Prostate gland (tissue), 2 donors: ENCODE results near the gene OR7A10. TPM values are rescaled to one million over a fixed set of nuclear protein-coding genes. Genes with fewer than 3 reads are reported as not detected.

Experiments
- DNase-seq: peaks from one replicate; pipeline ENCODE4 v3.0.0-alpha.2; 2019; ENCODE audit warnings: low spot score
- H3K27ac ChIP-seq, 2 donors: fragments of 200-600 bp; sonication (generic); 2 replicates each; pipeline ENCODE4 v1.5.1; 2017 to 2019
- H3K27me3 ChIP-seq: fragments of 200-600 bp; sonication (generic); replicated peaks from 2 replicates; pipeline ENCODE4 v1.5.1; 2019; ENCODE audit not compliant: insufficient read depth
- H3K36me3 ChIP-seq, 2 donors: fragments of 200-600 bp; sonication (generic); 1 replicate in 1 of 2; 2 replicates in 1 of 2; pipeline versions ENCODE4 v1.5.1 to v1.8.1; 2017 to 2019
- H3K4me1 ChIP-seq: fragments of 200-600 bp; sonication (generic); replicated peaks from 2 replicates; pipeline ENCODE4 v1.5.1; 2019
- H3K4me3 ChIP-seq, 2 donors: fragments of 200-600 bp; sonication (generic); 2 replicates each; pipeline ENCODE4 v1.5.1; 2017 to 2019
- H3K9me3 ChIP-seq: fragments of 200-600 bp; sonication (generic); 2 replicates; pipeline ENCODE4 v1.5.1; 2017
- CTCF ChIP-seq, 4 experiments: fragments of 200-600 bp in 2 of 4; fragments of 450-650 bp in 2 of 4; sonication (generic) in 2 of 4; IDR thresholded peaks; 1 replicate in 3 of 4; 2 replicates in 1 of 4; pipeline ENCODE4 v1.5.1; 2016 to 2019; ENCODE audit warnings: antibody characterized with exemption in 4 of 4, mild to moderate bottlenecking in 2 of 4, moderate library complexity in 2 of 4
- POLR2A ChIP-seq: fragments of 450-650 bp; IDR thresholded peaks from one replicate; pipeline ENCODE4 v1.6.1; 2016; ENCODE audit warnings: antibody characterized with exemption, mild to moderate bottlenecking
- POLR2AphosphoS5 ChIP-seq: sonication (generic); formaldehyde crosslinking; IDR thresholded peaks from one replicate; pipeline ENCODE4 v1.6.1; 2017; ENCODE audit warnings: antibody characterized with exemption
- WGBS: methylation state at CpG from one replicate; pipeline ENCODE4 v1.1.5; 2018; 5-methylcytosine and 5-hydroxymethylcytosine counted together
- intact Hi-C: fragments of 100-400 bp; cut with DNase I; formaldehyde crosslinking; loops from one replicate; pipeline ENCODE4 v1.14.2; 2022
- total RNA-seq, 2 donors: library from RNA; depleted of rRNA; stranded (reverse); fragments of >200 nt; gene quantifications; one replicate each; pipeline ENCODE4 v1.1.0, GENCODE V29; 2016

Gene OR7A10
- total RNA-seq: not detected

GRCh38 chr19:14848822-14849221 lies at the start of gene OR7A10:
OR7A10 (minus strand) TSS chr19:14848922; CDS start chr19:14841877, 7,045 bp downstream.
- WGBS: 91% methylated on average over 5 of the region's 5 CpGs
- TF ChIP-seq POLR2AphosphoS5 (no peak), POLR2A (no peak), CTCF (IDR thresholded peaks at IDR 0.05) (no peak)
- Histone ChIP-seq H3K27me3 (no peaks in the 10 kb centered on the region), H3K4me3 (no peak within 1 kb of the TSS), H3K9me3 (no peaks in the 10 kb centered on the region), H3K36me3 (no peaks in the 10 kb centered on the region), H3K27ac (no peak within 1 kb of the TSS), H3K4me1 (no peaks in the 10 kb centered on the region)
- intact Hi-C loops: no loop called here
- DNase-seq: no peak

GRCh38 chr19:14890643-14891379 lies 42.1 kb upstream of the OR7A10 start:
- Histone ChIP-seq H3K9me3 (no peaks in the 10 kb centered on the region), H3K27me3 (no peaks in the 10 kb centered on the region), H3K4me1 (no peaks in the 10 kb centered on the region), H3K4me3 (no peak overlapping the region), H3K36me3 (no peaks in the 10 kb centered on the region), H3K27ac (no peak overlapping the region)
- intact Hi-C loops: no loop called here
- DNase-seq: no peak
- WGBS: 57% methylated on average over 10 of the region's 10 CpGs
- TF ChIP-seq POLR2A (no peak), CTCF (IDR thresholded peaks at IDR 0.05) (no peak)

- no peak overlapping the region for H3K4me3 ChIP-seq
- H3K4me1 ChIP-seq: no peaks in the 10 kb centered on the region
- no peaks in the 10 kb centered on the region for H3K9me3 ChIP-seq
- H3K36me3 ChIP-seq: no peaks in the 10 kb centered on the region
- 63% methylated on average over 3 of the region's 3 CpGs for WGBS
- intact Hi-C loops: loop anchor here (10.0 kb wide), 1 partner anchor 315 kb away; the partner anchor contains the start of gene NDUFB7
- no peak overlapping the region for H3K27ac ChIP-seq
- H3K27me3 ChIP-seq: no peaks in the 10 kb centered on the region
- DNase-seq: no peak
- TF ChIP-seq POLR2A (no peak), CTCF (IDR thresholded peaks at IDR 0.05) (no peak), POLR2AphosphoS5 (no peak)
Measured at GRCh38 chr19:14889994-14890642, 41.4 kb upstream of the OR7A10 start.

GRCh38 chr19:14886032-14886431 lies 37.3 kb upstream of the OR7A10 start, which contains the start of gene OR7A17:
OR7A17 (minus strand) TSS chr19:14886132; CDS start chr19:14881355, 4,777 bp downstream.
- WGBS: 69% methylated on average over 4 of the region's 4 CpGs
- Histone ChIP-seq H3K4me3 (no peak within 1 kb of the TSS), H3K9me3 (no peaks in the 10 kb centered on the region), H3K27me3 (no peaks in the 10 kb centered on the region), H3K4me1 (no peaks in the 10 kb centered on the region), H3K36me3 (no peaks in the 10 kb centered on the region), H3K27ac (no peak within 1 kb of the TSS)
- TF ChIP-seq POLR2A: no peak
- no peak for TF ChIP-seq CTCF (IDR thresholded peaks at IDR 0.05)
- TF ChIP-seq POLR2AphosphoS5: no peak
- no peak for DNase-seq
- intact Hi-C loops: loop anchor here (10.0 kb wide), 1 partner anchor 311 kb away; the partner anchor contains the start of gene NDUFB7
